NCI-H2081 (cell line): ENCODE measurements around the gene LAMC2.

Experiments used
- DNase-seq, 2 experiments: peaks; one replicate each; lab custom pipeline; 2025; lab: John Stamatoyannopoulos, UW

LAMC2 gene

DNA sequence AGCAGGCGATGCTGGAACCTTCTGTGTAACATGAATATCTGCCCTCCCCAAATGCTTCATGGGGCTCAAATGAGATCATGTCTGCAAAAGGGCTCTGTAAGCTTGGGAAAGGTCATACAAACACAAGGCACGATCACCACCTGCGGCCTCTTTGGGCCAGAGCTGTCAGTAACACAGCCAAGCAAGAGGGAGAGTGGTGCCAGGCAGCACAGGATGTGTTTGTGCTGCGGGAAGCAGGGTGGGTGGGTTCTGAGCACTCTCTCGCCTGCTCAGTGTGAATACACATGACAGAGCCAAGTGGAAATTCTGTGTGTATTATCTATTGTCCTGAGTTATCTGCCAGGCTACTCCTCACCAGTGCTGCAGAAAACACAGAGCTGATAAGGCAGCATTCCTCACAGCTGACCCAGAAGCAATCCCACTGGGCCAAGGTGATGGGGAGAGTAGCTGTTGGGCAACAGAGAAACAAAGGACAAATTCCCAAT, 101.2 kb downstream of the LAMC2 start:
- no peak for DNase-seq

DNA sequence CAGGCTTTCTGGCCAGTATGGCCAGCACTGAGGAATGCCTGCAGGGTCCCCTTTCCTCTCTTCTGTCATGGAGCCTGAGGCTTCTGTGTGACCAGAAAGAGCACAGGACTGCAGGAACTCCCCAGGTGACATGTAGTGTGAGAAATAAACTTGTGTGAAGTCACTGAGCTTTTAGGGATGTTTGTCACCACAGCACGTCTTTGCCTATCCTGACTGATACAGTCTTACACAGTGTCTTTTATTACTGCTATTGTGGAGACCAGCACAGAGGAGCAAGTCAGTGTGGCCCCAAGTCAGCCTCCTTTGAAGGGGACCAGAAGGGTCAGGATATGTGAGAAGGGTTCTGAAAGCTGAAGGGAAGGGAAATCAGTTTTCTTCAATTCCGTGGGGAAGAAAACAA, 102.5 kb downstream of the LAMC2 start:
- DNase-seq = no peak

DNA sequence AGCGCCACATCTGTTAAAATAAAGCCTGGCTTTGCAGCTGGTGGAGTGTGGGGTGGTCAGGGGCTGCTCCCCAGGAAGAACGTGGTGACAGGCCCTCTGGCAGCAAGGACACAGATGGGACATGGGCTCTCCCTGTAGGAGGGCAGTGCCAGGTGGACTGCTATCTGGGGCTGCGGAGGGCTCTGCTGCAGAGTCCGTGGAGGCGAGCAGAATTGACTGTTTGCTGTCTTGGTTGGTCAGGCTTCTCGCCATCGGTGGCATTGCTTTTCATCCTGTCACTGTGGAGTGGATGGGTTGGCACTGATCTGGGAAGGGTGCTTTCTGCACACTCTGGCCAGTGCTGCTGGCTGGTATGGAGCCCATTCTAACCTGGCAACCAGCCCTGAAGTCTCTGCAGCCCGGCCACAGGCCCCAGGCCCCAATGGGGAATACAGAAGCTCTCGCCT, 103.0 kb downstream of the LAMC2 start:
- DNase-seq = no peak

DNA sequence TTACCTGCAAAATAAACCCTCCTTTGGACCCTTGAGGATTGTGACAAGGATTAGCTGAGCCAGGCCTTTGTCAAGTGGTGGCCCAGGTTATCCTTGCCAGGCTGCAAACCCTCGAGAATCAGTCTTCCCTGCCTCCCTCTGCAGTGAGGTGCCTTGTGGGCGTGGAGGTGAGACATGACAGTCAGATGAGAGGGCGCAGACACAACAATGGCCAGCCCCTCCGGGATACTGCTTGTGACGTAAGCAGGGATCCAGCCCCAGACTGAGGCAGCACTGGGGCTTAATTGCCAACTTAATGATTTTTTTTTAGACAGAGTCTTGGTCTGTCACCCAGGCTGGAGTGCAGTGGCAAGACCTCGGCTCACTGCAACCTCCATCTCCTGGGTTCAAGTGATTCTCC, 104.6 kb downstream of the LAMC2 start:
- DNase-seq = no peak

DNA sequence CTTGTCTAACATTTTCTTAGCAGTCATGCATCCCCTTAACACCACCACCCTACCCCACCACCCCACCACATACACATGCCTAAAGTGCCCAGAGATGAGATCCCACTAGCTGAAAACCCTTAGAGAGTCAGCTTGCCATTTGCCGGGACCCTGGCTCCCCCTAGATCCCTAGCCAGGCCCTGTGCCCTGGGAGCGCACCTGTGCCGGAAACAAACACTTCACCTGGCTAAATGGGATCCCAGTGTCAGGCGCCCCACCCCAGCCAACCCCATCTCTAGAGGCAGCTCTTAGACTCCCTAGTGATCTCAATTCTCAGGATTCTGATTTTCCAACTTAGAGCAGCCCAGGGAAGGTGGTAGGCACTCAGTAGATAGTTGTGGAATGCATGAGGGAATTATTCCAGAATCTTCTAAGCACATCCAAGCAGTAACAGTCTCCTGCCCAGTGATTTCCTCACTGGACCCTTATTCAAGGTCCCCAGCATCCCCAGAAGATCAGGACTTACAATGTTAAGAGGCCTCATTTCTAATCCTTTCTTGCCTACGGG, 105.2 kb downstream of the LAMC2 start:
- no peak for DNase-seq

DNA sequence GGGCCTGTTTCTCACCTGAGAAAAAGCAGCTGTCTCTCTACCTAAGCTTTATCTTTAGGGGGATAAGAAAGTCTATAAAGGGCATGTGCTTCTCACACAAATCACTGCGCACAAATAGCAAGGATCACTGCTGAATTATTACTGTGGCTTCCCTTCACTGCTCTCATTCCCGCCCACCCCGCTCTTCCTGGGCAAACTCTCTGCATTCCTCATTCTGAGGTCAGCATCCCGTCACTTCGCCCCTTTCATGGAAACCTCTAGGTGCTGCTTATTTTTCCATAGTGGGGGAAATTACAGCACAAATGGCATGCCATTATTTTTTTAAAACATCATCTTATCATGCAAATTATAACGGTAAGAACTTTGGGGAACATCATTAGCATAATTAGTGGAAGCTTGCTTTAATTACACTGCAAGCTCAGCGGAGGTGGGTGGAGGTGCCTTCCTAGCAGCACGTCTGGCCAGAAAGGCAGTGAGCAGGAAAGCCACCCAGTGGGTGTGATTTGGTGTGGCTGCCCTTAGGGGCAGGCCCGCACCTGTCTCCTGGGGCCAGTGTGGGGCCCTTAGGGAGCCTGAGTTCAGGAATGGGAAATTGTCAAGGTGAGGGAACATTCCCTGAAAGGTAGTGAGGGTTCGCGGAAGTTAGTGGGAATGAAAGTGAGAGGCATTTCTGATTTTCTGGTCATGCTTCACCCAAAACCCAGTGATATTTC, 105.9 kb downstream of the LAMC2 start:
- no peak for DNase-seq

DNA sequence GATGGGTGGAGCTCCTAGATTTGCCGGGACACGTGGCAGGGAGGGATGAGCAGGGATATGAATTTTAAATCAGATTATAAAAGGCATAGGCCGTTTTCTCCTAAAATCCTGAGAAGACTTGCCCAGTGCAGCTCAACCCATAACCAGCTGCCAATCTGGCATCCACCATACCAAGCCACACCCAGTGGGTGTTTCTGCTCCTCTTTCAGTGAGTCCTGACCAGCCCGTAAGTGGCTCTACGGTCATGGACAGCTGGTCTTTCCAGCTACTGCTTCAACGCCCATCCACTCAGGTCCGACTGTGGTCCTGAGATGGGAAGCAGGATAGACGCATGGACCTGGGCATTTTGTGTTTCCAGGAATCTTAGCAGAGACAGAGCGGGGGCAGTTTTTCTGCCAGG, 107.2 kb downstream of the LAMC2 start:
- no peak for DNase-seq

DNA sequence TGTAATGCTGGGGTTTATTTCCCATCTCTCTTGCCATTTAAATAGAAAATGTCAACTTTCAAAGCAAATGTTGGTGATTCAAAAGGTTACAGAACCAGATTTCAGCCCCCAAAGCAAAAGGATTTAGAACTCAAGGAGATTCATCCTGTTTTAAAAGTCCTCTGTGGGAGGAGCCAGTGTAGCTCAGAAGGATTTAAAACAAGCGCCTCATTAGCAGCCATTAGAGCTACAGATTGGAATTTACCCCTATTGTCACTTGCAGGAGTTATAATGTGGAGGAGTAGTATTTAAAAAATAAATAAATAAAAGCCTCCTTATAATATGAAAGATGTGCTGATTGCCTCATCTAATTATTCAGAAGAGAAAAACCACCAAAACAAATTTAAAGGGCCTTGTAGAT, 107.8 kb downstream of the LAMC2 start:
- DNase-seq = no peak
